Measurements from ENCODE around the gene TRPT1. TPM values are rescaled to one million over a fixed set of nuclear protein-coding genes. Genes with fewer than 3 reads are reported as not detected.

The TRPT1 gene
- total and polyA plus RNA-seq, 9 of the 15 experiments (the other 6 are each of a cell fraction or from before 2014, with no cell fraction given), result 4.6 to 41.7 (median 23.1) TPM

DNA sequence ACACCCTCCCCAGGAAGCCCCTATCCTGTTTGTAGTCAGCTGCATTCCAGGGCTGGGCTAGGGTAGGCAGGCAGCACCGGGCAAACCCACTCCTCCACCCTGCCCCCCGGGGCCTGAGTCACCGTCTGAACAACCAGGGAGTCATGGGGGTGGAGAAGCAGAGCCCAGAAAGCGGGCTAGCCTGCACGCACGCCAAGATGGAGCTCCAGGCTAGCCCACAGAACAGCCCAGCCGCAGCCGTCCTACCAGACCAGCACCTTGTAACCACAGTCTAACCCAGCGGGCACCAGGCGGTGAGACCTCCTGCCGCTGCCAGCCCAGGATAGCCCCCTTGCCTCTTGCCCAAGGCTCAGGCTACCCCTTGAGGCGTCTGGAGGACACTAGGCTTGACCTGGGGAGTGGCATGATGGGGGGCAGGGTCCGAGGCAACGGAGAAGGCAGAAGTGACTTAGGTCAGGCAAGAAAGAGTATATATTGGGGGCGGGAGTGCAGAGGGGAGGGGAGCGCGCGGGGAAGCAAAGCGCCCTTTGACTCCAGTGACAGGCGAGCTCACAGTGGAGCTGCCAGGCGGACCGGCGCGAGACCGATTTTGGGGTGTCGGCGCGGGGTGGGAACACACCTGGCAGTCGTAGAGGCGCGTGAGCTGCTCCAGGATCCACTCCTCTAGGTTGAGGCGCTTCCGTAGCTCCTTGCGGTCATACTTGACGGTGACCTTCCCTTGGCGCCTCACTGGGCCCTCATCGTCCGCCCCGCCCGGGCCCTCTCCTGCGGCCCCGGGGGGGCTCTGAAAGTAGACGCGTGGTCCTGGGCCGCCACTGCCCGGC is 20.0 kb upstream of the TRPT1 start (continued):
- TF ChIP-seq TEAD4 (IDR thresholded peaks at IDR 0.05; ENCODE audit: low read length) (peak; percentile 45), TEAD4 (CRISPR knock-in tag; IDR thresholded peaks at IDR 0.05; ENCODE audit: borderline replicate concordance) (no peak), ZFP91 (CRISPR knock-in tag; IDR thresholded peaks at IDR 0.05) (peak; percentile 38; the same call in 1 of the 2 replicates), ZNF263 (CRISPR knock-in tag; IDR thresholded peaks at IDR 0.05; ENCODE audit: borderline replicate concordance) (no peak), FOXK2 (conservative IDR thresholded peaks at IDR 0.05 in 1 of 2, IDR thresholded peaks at IDR 0.05 in 1 of 2; ENCODE audit: low read depth in 2 of 2) (peak in 1 of 2 experiments; percentile 54; a peak in 1 of 4 replicates), ZNF224 (CRISPR knock-in tag; IDR thresholded peaks at IDR 0.05) (no peak), BRD4 (IDR thresholded peaks at IDR 0.05) (0 out of 2 replicates have a peak, but pooled peaks have one; percentile 42), POLR2A (conservative IDR thresholded peaks at IDR 0.05) (peak; percentile 77), VEZF1 (CRISPR knock-in tag; IDR thresholded peaks at IDR 0.05) (peak; percentile 38; the same call in 1 of the 2 replicates), GATAD2A (IDR thresholded peaks at IDR 0.05) (peak; percentile 76; the same call in 1 of the 2 replicates), MTA1 (IDR thresholded peaks at IDR 0.05; ENCODE audit: borderline replicate concordance) (0 out of 2 replicates have a peak, but pooled peaks have one; percentile 30)
- TF ChIP-seq, protein P1, sequence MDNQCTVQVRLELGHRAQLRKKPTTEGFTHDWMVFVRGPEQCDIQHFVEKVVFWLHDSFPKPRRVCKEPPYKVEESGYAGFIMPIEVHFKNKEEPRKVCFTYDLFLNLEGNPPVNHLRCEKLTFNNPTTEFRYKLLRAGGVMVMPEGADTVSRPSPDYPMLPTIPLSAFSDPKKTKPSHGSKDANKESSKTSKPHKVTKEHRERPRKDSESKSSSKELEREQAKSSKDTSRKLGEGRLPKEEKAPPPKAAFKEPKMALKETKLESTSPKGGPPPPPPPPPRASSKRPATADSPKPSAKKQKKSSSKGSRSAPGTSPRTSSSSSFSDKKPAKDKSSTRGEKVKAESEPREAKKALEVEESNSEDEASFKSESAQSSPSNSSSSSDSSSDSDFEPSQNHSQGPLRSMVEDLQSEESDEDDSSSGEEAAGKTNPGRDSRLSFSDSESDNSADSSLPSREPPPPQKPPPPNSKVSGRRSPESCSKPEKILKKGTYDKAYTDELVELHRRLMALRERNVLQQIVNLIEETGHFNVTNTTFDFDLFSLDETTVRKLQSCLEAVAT (IDR thresholded peaks at IDR 0.05), result peak in 1 of 2 experiments; percentile 42; a peak in 2 of 4 replicates
- TF ChIP-seq, protein P2, sequence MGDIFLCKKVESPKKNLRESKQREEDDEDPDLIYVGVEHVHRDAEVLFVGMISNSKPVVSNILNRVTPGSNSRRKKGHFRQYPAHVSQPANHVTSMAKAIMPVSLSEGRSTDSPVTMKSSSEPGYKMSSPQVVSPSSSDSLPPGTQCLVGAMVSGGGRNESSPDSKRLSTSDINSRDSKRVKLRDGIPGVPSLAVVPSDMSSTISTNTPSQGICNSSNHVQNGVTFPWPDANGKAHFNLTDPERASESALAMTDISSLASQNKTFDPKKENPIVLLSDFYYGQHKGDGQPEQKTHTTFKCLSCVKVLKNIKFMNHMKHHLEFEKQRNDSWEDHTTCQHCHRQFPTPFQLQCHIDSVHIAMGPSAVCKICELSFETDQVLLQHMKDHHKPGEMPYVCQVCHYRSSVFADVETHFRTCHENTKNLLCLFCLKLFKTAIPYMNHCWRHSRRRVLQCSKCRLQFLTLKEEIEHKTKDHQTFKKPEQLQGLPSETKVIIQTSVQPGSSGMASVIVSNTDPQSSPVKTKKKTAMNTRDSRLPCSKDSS (IDR thresholded peaks at IDR 0.05; ENCODE audit: low read depth, partially characterized antibody), result no peak
- TF ChIP-seq, protein P3, sequence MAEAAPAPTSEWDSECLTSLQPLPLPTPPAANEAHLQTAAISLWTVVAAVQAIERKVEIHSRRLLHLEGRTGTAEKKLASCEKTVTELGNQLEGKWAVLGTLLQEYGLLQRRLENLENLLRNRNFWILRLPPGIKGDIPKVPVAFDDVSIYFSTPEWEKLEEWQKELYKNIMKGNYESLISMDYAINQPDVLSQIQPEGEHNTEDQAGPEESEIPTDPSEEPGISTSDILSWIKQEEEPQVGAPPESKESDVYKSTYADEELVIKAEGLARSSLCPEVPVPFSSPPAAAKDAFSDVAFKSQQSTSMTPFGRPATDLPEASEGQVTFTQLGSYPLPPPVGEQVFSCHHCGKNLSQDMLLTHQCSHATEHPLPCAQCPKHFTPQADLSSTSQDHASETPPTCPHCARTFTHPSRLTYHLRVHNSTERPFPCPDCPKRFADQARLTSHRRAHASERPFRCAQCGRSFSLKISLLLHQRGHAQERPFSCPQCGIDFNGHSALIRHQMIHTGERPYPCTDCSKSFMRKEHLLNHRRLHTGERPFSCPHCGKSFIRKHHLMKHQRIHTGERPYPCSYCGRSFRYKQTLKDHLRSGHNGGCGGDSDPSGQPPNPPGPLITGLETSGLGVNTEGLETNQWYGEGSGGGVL (CRISPR knock-in tag; IDR thresholded peaks at IDR 0.05), result no peak
- TF ChIP-seq, protein P4, sequence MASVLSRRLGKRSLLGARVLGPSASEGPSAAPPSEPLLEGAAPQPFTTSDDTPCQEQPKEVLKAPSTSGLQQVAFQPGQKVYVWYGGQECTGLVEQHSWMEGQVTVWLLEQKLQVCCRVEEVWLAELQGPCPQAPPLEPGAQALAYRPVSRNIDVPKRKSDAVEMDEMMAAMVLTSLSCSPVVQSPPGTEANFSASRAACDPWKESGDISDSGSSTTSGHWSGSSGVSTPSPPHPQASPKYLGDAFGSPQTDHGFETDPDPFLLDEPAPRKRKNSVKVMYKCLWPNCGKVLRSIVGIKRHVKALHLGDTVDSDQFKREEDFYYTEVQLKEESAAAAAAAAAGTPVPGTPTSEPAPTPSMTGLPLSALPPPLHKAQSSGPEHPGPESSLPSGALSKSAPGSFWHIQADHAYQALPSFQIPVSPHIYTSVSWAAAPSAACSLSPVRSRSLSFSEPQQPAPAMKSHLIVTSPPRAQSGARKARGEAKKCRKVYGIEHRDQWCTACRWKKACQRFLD (CRISPR knock-in tag; IDR thresholded peaks at IDR 0.05), result peak; percentile 58
- TF ChIP-seq, protein P5, sequence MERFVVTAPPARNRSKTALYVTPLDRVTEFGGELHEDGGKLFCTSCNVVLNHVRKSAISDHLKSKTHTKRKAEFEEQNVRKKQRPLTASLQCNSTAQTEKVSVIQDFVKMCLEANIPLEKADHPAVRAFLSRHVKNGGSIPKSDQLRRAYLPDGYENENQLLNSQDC (CRISPR knock-in tag; IDR thresholded peaks at IDR 0.05), result no peak
